Prostate gland (tissue), 2 donors: ENCODE results near the gene TET2. TPM values are rescaled to one million over a fixed set of nuclear protein-coding genes. Genes with fewer than 3 reads are reported as not detected.

Source experiments
- DNase-seq: peaks from one replicate; pipeline ENCODE4 v3.0.0-alpha.2; 2019; ENCODE audit warnings: low spot score
- H3K27ac ChIP-seq, 2 donors: fragments of 200-600 bp; sonication (generic); 2 replicates each; pipeline ENCODE4 v1.5.1; 2017 to 2019
- H3K27me3 ChIP-seq: fragments of 200-600 bp; sonication (generic); replicated peaks from 2 replicates; pipeline ENCODE4 v1.5.1; 2019; ENCODE audit not compliant: insufficient read depth
- H3K36me3 ChIP-seq, 2 donors: fragments of 200-600 bp; sonication (generic); 1 replicate in 1 of 2; 2 replicates in 1 of 2; pipeline versions ENCODE4 v1.5.1 to v1.8.1; 2017 to 2019
- H3K4me1 ChIP-seq: fragments of 200-600 bp; sonication (generic); replicated peaks from 2 replicates; pipeline ENCODE4 v1.5.1; 2019
- H3K4me3 ChIP-seq, 2 donors: fragments of 200-600 bp; sonication (generic); 2 replicates each; pipeline ENCODE4 v1.5.1; 2017 to 2019
- H3K9me3 ChIP-seq: fragments of 200-600 bp; sonication (generic); 2 replicates; pipeline ENCODE4 v1.5.1; 2017
- POLR2A ChIP-seq: fragments of 450-650 bp; IDR thresholded peaks from one replicate; pipeline ENCODE4 v1.6.1; 2016; ENCODE audit warnings: antibody characterized with exemption, mild to moderate bottlenecking
- POLR2AphosphoS5 ChIP-seq: sonication (generic); formaldehyde crosslinking; IDR thresholded peaks from one replicate; pipeline ENCODE4 v1.6.1; 2017; ENCODE audit warnings: antibody characterized with exemption
- WGBS: methylation state at CpG from one replicate; pipeline ENCODE4 v1.1.5; 2018; 5-methylcytosine and 5-hydroxymethylcytosine counted together
- intact Hi-C: fragments of 100-400 bp; cut with DNase I; formaldehyde crosslinking; loops from one replicate; pipeline ENCODE4 v1.14.2; 2022
- total RNA-seq, 2 donors: library from RNA; depleted of rRNA; stranded (reverse); fragments of >200 nt; gene quantifications; one replicate each; pipeline ENCODE4 v1.1.0, GENCODE V29; 2016
- TF ChIP-seq, protein P1 (sequence below), 4 experiments: fragments of 200-600 bp in 2 of 4; fragments of 450-650 bp in 2 of 4; sonication (generic) in 2 of 4; IDR thresholded peaks; 1 replicate in 3 of 4; 2 replicates in 1 of 4; pipeline ENCODE4 v1.5.1; 2016 to 2019; ENCODE audit warnings: antibody characterized with exemption in 4 of 4, mild to moderate bottlenecking in 2 of 4, moderate library complexity in 2 of 4

TET2 gene
- total RNA-seq, 2 donors from 2014 or later: 19.8 to 20.6 TPM

DNA sequence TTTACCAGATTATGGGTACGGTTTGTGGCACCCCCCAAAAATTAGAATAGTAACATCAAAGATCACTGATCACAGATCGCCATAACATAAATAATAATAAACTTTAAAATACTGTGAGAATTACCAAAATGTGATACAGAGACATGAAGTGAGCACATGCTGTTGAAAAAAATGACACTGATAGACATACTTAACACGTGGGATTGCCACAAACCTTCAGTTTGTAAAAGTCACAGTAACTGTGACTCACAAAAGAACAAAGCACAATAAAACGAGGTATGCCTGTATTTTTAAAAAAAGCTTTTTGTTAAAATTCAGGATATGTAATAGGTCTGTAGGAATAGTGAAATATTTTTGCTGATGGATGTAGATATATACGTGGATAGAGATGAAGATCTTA is 93.4 kb downstream of the TET2 start:
- no peaks in the 10 kb centered on the region for H3K27me3 ChIP-seq
- peaks cover 0 to 3% of the 10 kb centered on the region in 2 donors for H3K36me3 ChIP-seq
- H3K27ac ChIP-seq: no peak overlapping the region
- no peaks in the 10 kb centered on the region for H3K4me1 ChIP-seq
- H3K4me3 ChIP-seq: no peak overlapping the region
- intact Hi-C loops: no loop called here
- TF ChIP-seq POLR2A (no peak), POLR2AphosphoS5 (no peak)
- TF ChIP-seq, protein P1, sequence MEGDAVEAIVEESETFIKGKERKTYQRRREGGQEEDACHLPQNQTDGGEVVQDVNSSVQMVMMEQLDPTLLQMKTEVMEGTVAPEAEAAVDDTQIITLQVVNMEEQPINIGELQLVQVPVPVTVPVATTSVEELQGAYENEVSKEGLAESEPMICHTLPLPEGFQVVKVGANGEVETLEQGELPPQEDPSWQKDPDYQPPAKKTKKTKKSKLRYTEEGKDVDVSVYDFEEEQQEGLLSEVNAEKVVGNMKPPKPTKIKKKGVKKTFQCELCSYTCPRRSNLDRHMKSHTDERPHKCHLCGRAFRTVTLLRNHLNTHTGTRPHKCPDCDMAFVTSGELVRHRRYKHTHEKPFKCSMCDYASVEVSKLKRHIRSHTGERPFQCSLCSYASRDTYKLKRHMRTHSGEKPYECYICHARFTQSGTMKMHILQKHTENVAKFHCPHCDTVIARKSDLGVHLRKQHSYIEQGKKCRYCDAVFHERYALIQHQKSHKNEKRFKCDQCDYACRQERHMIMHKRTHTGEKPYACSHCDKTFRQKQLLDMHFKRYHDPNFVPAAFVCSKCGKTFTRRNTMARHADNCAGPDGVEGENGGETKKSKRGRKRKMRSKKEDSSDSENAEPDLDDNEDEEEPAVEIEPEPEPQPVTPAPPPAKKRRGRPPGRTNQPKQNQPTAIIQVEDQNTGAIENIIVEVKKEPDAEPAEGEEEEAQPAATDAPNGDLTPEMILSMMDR (IDR thresholded peaks at IDR 0.05): no peak
- WGBS: 87% methylated on average over 5 of the region's 5 CpGs
- DNase-seq: no peak
- H3K9me3 ChIP-seq: no peaks in the 10 kb centered on the region

DNA sequence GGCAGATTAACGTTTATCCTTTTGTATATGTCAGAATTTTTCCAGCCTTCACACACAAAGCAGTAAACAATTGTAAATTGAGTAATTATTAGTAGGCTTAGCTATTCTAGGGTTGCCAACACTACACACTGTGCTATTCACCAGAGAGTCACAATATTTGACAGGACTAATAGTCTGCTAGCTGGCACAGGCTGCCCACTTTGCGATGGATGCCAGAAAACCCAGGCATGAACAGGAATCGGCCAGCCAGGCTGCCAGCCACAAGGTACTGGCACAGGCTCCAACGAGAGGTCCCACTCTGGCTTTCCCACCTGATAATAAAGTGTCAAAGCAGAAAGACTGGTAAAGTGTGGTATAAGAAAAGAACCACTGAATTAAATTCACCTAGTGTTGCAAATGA is 94.8 kb downstream of the TET2 start:
- Histone ChIP-seq H3K27ac (no peak overlapping the region), H3K4me3 (no peak overlapping the region), H3K36me3 (peaks cover 0 to 3% of the 10 kb centered on the region in 2 donors), H3K9me3 (no peaks in the 10 kb centered on the region), H3K27me3 (no peaks in the 10 kb centered on the region), H3K4me1 (no peaks in the 10 kb centered on the region)
- intact Hi-C loops: no loop called here
- DNase-seq: peak; percentile 51
- WGBS: 29% methylated on average over 4 of the region's 4 CpGs
- TF ChIP-seq, protein P1 (IDR thresholded peaks at IDR 0.05): no peak
- no peak for TF ChIP-seq POLR2AphosphoS5
- no peak for TF ChIP-seq POLR2A

- no peaks in the 10 kb centered on the region for H3K9me3 ChIP-seq
- TF ChIP-seq POLR2AphosphoS5: no peak
- no peak for TF ChIP-seq POLR2A
- TF ChIP-seq, protein P1 (IDR thresholded peaks at IDR 0.05): no peak
- H3K4me3 ChIP-seq: no peak overlapping the region
- H3K27ac ChIP-seq: no peak overlapping the region
- no peaks in the 10 kb centered on the region for H3K27me3 ChIP-seq
- 97% methylated on average over 13 of the region's 13 CpGs for WGBS
- intact Hi-C loops: no loop called here
- no peak for DNase-seq
- no peaks in the 10 kb centered on the region for H3K4me1 ChIP-seq
- peaks cover 0 to 3% of the 10 kb centered on the region in 2 donors for H3K36me3 ChIP-seq
Measured at GRCh38 chr4:105243446-105243845, 96.8 kb downstream of the TET2 start.

GRCh38 chr4:105246712-105247111 is 100.0 kb downstream of the TET2 start:
- no peak for DNase-seq
- Histone ChIP-seq H3K27ac (no peak overlapping the region), H3K4me1 (no peaks in the 10 kb centered on the region), H3K9me3 (no peaks in the 10 kb centered on the region), H3K27me3 (no peaks in the 10 kb centered on the region), H3K36me3 (peaks cover 0 to 3% of the 10 kb centered on the region in 2 donors), H3K4me3 (no peak overlapping the region)
- 25% methylated on average over 1 of the region's 1 CpG for WGBS
- intact Hi-C loops: no loop called here
- TF ChIP-seq POLR2A (no peak), POLR2AphosphoS5 (no peak)
- TF ChIP-seq, protein P1 (IDR thresholded peaks at IDR 0.05): no peak

DNA sequence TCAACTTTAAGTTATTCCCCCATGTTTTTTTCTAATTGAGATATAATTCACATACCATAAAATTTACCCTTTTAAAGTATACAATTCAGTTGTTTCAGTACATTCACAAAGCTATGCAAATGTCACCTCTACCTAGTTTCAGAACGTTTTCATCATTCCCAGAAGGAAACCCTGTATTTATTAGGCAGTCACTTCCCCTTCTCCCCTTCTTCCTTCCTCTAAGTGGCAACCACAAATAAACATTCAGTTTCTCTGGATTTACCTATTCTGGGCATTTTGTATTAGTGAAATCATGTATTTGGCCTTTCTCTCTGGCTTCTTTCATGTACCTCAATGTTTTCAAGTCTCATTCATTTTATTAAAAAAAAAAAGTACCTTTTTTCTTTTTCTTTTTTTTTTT is 101.9 kb downstream of the TET2 start:
- H3K27ac ChIP-seq: no peak overlapping the region
- no peaks in the 10 kb centered on the region for H3K9me3 ChIP-seq
- H3K4me1 ChIP-seq: no peaks in the 10 kb centered on the region
- H3K36me3 ChIP-seq: peaks cover 0 to under 1% of the 10 kb centered on the region in 2 donors
- TF ChIP-seq POLR2AphosphoS5 (no peak), POLR2A (no peak)
- TF ChIP-seq, protein P1 (IDR thresholded peaks at IDR 0.05): no peak
- intact Hi-C loops: no loop called here
- H3K27me3 ChIP-seq: no peaks in the 10 kb centered on the region
- no peak overlapping the region for H3K4me3 ChIP-seq
- 43% methylated on average over 1 of the region's 1 CpG for WGBS
- no peak for DNase-seq
